GM12892 (cell line): ENCODE results near the gene OXCT1.
"Not testable (repeated sequence)": the region's sequence is repeated elsewhere in the genome, so short reads cannot be mapped to it uniquely, and the experiment has no call there.

Experiments
- DNase-seq: peaks from one replicate; pipeline ENCODE4 v3.0.0; 2011; ENCODE audit not compliant: insufficient read length
- FAIRE-seq: peaks from 2 replicates; lab custom pipeline; 2011; peaks lifted over from hg19 to GRCh38; lab: Jason Lieb, UNC
- POLR2A ChIP-seq: IDR thresholded peaks from 2 replicates; pipeline ENCODE4 v1.6.1; 2011; ENCODE audit warnings: low read depth, low read length, control low read depth
- POLR2AphosphoS5 ChIP-seq: IDR thresholded peaks from 2 replicates; pipeline ENCODE4 v1.6.1; 2011; ENCODE audit warnings: low read depth, low read length, control low read depth
- TAF1 ChIP-seq: IDR thresholded peaks from 2 replicates; pipeline ENCODE4 v1.6.1; 2011; ENCODE audit warnings: low read depth, mild to moderate bottlenecking, control low read depth, low read length, borderline replicate concordance

The OXCT1 gene

GRCh38 chr5:41735213-41735612, 135.0 kb downstream of the OXCT1 start:
- TF ChIP-seq POLR2A (no peak), POLR2AphosphoS5 (no peak), TAF1 (no peak)
- FAIRE-seq (no peak), DNase-seq (no peak)

- DNase-seq, FAIRE-seq: not testable (repeated sequence)
Measured at GRCh38 chr5:41729381-41729780, 140.8 kb downstream of the OXCT1 start.

GRCh38 chr5:41728281-41728680, 141.9 kb downstream of the OXCT1 start:
- TF ChIP-seq TAF1: no peak
- TF ChIP-seq POLR2AphosphoS5: no peak
- TF ChIP-seq POLR2A: no peak
- DNase-seq (no peak), FAIRE-seq (peak; percentile 61)

- DNase-seq: no peak
- FAIRE-seq: peak; percentile 27
- no peak for TF ChIP-seq POLR2A
- no peak for TF ChIP-seq POLR2AphosphoS5
- TF ChIP-seq TAF1: no peak
Measured at GRCh38 chr5:41722359-41722950, 147.8 kb downstream of the OXCT1 start.

GRCh38 chr5:41721516-41721915, 148.7 kb downstream of the OXCT1 start:
- DNase-seq: no peak
- TF ChIP-seq POLR2AphosphoS5: no peak
- TF ChIP-seq POLR2A: no peak
- TF ChIP-seq TAF1: no peak
- FAIRE-seq: no peak

- no peak for FAIRE-seq
Measured at GRCh38 chr5:41716382-41716781, 153.8 kb downstream of the OXCT1 start.

GRCh38 chr5:41714446-41714845, 155.8 kb downstream of the OXCT1 start:
- DNase-seq, FAIRE-seq: not testable (repeated sequence)

More at GRCh38 chr5:41716382-41716781, 153.8 kb downstream of the OXCT1 start:
- no peak for TF ChIP-seq TAF1
- TF ChIP-seq POLR2AphosphoS5: no peak
- no peak for TF ChIP-seq POLR2A
- DNase-seq: no peak

GRCh38 chr5:41708604-41708940, 161.7 kb downstream of the OXCT1 start:
- TF ChIP-seq POLR2A (no peak), TAF1 (no peak), POLR2AphosphoS5 (no peak)
- FAIRE-seq (no peak), DNase-seq (no peak)

- FAIRE-seq (peak; percentile 53), DNase-seq (no peak)
- TF ChIP-seq POLR2AphosphoS5: no peak
- TF ChIP-seq TAF1: no peak
- no peak for TF ChIP-seq POLR2A
Measured at GRCh38 chr5:41707853-41708603, 162.2 kb downstream of the OXCT1 start.

GRCh38 chr5:41695920-41696582, 174.2 kb downstream of the OXCT1 start:
- DNase-seq (no peak), FAIRE-seq (peak; percentile 33)

GRCh38 chr5:41686767-41687166, 183.5 kb downstream of the OXCT1 start:
- no peak for TF ChIP-seq POLR2AphosphoS5
- TF ChIP-seq POLR2A: no peak
- no peak for TF ChIP-seq TAF1
- FAIRE-seq (no peak), DNase-seq (no peak)

More at GRCh38 chr5:41695920-41696582, 174.2 kb downstream of the OXCT1 start:
- TF ChIP-seq POLR2AphosphoS5 (no peak), POLR2A (no peak), TAF1 (no peak)

GRCh38 chr5:41686191-41686590, 184.0 kb downstream of the OXCT1 start:
- no peak for DNase-seq
- TF ChIP-seq POLR2A: no peak
- TF ChIP-seq POLR2AphosphoS5: no peak
- no peak for TF ChIP-seq TAF1
- FAIRE-seq: no peak
